ENCODE results near the gene CLEC4A.
"Not testable (repeated sequence)": the region's sequence is repeated elsewhere in the genome, so short reads cannot be mapped to it uniquely, and the experiment has no call there.

CLEC4A gene

DNA sequence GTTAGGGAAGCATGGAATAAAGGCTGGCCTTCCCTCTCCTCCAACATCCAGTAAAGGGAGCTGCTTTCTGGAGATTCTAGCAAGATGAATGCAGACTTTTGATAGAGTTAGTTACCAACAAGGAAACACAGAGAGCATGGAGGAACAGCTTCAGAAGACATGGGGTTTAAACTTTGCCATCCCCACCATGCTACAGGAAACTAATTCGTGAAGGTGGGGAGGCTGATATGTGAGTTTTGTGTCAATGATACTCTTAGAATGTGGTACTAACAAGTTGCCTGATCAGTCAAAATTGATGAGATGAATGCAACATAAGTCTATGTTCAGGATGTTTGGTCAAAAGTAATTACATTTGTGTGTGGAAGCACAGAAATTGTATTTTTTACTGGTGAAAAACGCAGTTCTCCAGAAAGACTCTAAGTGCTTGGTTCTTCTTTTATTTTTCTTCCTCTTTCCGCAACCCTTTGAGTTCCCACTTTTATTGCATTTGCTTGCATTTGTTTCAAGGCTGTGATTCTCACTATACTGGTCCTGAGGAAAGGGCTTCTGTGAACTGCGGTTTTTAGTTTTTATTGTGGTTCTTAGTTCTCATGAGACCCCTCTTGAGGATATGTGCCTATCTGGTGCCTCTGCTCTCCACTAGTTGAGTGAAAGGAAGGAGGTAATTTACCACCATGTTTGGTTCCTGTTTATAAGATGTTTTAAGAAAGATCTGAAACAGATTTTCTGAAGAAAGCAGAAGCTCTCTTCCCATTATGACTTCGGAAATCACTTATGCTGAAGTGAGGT lies at the start of gene CLEC4A:
TSS of gene CLEC4A (plus strand) at position 494 of the 789 bp plus-strand sequence. CDS start at position 756, 262 bp downstream.
- DNase-seq (ENCODE audit: low read depth, low spot score), result no peak

DNA sequence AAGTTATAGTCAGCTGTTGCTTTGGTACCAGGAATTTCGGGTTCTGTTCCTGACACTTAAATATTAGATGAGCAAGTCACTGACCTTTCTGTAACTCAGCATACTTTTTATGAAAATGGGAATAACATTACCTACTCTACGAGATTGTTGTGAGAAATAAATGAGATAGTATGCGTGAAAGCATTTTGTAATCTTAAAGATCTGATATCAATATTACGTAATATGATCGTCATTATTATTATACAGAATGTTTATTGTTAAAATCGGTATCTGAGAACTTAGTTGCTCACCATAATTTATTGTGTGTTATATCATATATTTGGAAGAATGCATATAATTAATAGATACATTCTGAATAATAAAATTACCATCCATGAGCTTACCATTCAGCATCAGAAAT lies 47.5 kb upstream of the CLEC4A start:
- no peak for DNase-seq (ENCODE audit: low read depth, low spot score)

DNA sequence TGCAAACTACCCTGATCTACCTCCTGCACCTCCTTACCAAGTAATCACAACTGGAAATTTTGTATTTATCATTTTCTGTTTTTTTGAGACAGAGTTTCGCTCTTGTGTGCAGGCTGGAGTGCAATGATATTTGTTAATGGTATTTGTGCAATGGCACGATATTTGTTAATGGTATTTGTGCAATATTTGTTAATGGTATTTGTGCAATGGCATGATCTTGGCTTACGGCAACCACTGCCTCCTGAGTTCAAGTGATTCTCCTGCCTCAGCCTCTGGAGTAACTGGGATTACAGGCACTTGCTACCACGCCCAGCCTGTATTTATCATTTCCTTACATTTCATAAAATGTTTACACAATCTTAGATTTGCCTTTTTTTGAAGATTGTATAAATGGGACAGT lies 47.1 kb upstream of the CLEC4A start:
- DNase-seq (ENCODE audit: low read depth, low spot score), result no peak

DNA sequence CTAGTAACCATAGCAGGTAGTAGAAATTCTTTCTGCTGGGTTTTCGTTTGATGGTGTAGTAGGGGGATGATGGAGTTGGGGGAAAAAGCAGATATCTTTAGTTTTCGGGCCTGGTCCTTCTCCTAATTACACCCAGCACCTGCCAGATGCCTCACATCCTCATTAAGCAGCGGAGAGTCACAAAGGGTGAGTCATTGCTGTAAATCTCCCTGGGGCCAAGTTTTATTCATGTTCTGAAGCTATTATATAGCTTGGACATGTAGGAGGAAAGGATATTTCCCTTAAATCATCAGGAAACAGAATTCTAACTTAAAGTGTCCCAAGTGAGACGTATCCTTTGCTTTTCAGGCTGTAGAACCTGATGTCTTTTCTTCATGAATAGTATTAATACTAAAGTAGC lies 46.2 kb upstream of the CLEC4A start:
- DNase-seq (ENCODE audit: low read depth, low spot score), result peak; percentile 55

DNA sequence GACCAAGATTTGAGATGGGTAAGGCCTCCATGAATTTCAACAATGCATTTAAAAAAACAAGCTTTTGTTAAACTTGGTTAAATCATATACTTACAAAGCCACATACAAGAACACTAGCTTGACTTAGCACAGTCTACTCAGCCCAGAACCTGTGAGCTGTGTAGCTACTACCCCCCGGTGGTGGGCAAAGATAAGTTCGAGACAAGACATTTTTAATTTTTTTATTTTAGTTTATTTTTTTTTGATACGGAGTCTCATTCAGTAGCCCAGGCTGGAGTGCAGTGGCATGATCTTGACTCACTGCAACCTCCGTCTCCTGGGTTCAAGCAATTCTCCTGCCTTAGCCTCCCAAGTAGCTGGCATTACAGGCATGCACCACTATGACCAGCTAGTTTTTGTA lies 45.0 kb upstream of the CLEC4A start:
- peak; percentile 80 for DNase-seq (ENCODE audit: low read depth, low spot score)

DNA sequence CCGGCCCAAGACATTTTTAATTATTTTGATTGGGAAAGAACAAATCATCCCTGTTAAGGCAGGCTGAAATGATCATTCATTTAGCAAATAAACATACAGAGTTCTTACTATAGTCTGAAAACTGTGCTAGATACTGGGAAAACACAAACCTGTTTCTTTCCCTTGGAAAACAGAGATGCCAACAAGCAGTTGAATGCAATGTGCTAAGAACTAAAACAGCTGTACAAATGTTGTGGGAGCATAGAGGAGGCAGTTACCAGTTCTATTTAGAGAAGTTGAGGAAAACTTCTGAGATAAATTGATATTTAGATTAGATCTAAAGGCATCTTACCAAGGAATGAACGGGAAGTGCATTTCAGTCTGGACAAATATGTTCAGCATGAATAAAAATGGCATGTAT lies 44.5 kb upstream of the CLEC4A start:
- no peak for DNase-seq (ENCODE audit: low read depth, low spot score)

DNA sequence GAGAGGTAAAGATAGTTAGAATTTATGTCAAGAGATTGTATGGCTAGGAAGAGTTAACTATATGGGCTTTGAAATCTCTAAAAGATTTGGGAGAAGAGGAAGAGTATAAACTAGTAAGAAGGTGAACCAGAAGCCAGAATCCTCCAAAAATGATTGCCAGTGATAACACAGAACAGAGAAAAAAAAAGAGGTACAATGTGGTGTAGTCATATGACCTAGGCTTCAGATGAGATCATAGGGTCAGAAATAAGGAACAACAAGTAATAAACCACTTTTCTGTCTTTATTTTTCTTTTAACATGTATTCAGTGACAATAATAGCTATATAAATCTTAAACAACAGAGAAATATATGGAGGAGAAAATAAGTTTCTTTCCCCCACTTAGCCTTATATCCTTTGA lies 43.3 kb upstream of the CLEC4A start:
- no peak for DNase-seq (ENCODE audit: low read depth, low spot score)

DNA sequence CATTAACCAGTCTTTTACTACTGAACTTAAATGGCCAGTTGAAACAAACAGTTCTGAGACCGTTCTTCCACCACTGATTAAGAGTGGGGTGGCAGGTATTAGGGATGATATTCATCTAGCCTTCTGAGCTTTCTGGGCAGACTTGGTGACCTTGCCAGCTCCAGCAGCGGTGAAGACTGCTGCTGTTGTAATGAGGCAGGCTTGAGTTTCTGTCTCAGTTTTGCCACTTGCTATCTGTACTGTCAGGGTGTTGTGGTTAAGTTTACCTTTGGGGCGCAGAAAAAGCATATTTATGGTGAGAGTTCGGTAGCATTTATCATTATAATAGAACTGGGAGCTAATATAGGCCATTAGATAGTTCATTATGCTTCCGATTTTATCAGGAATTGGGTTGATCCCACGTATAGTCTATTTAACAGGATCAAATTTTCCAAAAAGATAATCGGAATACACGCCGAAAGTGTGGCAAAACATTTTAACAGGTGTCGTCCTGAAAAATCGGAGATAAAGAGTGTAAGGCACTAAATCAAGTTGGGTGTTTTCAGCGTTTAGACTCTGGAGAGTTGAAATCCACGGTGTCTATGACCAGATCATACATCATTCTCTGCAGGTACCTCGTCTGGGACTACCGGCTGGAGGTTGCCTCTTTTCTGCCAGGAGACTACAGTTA lies 42.0 kb upstream of the CLEC4A start:
- peak; percentile 13 for DNase-seq (ENCODE audit: low read depth, low spot score)

DNA sequence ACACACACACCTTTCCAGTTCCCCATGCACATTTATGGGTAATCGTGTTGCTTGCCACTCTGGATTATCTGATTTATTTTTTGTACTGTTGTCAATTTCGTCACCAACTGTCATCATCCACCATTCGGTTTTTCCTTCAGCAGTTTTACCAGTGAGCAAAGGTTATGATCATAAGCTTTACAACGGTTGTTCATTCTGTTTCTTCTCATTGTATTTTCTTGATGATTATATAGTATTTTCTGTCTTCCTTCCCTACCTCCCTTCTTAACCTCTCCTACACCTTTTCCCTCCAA lies 40.7 kb upstream of the CLEC4A start:
- peak; percentile 2 for DNase-seq (ENCODE audit: low read depth, low spot score)

DNA sequence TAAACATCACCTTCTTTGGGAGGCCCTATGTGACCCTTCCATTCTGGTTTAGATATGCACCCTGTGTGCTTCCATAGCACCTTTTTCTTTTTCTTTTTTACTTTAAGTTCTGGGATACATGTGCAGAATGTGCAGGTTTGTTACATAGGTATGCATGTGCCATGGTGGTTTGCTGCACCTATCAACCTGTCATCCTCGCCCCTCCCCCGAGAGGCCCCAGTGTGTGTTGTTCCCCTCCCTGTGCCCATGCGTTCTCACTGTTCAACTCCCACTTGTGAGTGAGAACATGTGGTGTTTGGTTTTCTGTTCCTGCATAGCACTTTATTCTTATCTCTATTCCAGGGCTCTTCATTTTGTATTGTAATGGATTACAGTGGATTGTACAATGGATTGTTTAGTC lies 39.1 kb upstream of the CLEC4A start:
- not testable (repeated sequence) for DNase-seq (ENCODE audit: low read depth, low spot score)

DNA sequence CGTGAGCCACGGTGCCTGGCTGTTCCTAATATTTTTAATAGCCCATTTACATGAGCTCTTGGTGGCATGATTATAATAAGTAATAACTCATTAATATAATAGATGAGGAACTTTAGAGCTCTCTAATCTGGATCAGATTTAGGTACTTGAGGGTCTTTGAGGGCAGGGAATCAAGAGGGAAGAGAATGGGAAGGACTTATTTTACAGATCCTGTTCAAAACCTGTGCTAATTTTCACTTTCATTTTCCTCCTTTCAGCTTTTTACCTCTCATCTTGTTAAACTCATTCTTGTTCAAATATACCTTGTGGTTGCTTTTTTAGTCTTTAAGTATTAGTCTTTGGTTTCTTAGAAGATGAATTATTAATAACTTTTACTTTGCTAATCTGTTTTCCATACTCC lies 35.8 kb upstream of the CLEC4A start:
- no peak for DNase-seq (ENCODE audit: low read depth, low spot score)

DNA sequence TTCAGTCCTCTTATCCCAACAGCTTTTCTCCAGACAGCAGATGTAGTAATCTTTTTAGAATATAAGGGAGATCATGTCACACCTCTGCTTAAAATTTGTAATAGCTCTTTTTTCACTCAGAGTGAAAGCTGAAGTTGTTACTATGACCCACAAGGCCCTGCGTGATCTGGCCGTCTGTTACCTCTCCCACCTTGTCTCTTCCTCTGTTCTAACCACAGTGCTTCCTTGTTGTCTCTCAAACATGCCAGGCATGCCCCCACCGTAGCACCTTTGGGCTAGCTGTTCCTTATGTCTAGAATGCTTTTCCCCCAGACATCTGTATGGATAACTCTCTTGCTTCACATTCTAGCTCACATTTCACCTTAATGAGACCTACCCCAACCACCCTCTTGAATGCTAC lies 34.8 kb upstream of the CLEC4A start:
- no peak for DNase-seq (ENCODE audit: low read depth, low spot score)

DNA sequence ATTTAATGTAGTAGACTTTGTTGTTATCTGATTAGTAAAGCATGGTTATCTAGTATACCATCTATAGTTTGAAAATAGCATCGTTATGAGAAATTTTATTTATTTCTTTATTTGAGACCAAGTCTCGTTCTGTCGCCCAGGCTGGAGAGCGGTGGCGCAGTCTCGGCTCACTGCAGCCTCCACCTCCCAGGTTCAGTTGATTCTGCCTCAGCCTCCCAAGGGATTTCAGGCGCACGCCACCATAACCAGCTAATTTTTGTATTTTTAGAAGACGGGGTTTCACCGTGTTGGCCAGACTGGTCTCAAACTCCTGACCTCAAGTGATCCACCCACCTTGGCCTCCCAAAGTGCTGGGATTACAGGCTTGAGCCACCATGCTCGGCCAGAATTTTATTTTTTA lies 34.1 kb upstream of the CLEC4A start:
- DNase-seq (ENCODE audit: low read depth, low spot score), result not testable (repeated sequence)

DNA sequence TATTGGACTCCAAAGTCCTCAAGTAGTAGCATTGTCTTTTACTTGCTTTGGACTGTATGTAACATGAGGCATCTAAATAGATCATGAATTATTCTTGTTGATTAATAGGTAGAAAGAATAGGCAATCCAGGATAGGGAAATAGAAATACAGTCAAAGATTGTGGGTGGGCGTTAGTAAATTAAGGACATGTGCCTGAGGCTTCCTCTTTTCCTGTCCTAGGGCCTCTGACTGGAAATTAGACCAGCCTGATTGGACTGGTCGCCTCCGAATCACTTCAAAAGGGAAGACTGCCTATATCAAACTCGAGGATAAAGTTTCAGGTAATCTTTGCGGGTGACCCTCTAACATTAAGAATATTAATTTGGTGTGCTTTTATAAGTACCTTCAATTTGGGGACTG lies 33.7 kb upstream of the CLEC4A start:
- no peak for DNase-seq (ENCODE audit: low read depth, low spot score)

DNA sequence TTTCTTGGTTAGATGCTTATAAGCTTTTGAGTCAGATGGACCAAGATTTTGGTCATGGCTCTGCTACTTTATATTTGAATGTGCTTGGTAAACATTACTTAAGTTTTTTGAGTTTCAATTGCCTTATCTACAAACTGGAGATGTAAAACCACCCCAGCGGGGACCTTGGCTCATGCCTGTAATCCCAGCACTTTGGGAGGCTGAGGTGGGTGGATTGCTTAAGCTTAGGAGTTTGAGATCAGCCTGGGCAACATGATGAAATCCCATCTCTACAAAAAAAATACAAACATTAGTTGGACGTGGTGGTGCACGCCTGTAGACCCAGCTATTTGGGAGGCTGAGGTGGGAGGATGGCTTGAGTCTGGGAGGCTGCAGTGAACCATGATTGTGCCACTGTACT lies 30.1 kb upstream of the CLEC4A start:
- no peak for DNase-seq (ENCODE audit: low read depth, low spot score)

DNA sequence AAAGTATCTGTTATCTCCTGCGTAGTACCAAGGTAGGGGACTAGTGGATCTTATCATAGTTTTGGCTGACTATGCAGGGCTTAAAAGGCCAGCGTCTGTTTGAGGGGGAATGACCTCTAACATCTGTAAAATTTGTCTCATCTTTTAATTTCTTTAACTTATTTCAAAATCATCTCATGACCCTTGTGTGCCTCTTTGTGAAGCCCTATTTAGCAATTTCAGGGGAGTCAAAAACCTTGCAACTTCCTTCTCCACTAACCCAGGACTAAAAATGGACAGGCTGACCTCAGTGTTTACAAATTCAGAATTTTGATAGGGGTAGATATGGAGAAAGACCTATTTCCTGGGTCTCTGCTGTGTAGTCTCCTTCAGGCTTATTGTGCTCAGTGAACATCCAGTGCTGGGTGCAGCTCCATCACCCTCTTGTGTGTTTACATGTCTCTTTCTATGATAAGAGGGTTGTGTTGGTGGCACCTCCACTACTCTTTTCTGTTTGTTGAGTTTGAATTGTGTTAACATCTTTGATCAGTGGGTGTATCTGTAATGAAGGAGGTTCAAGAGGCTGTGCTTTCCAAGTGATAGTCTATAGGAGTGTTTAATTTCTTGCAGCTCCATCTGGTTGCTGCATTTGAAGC lies 27.0 kb upstream of the CLEC4A start:
- DNase-seq (ENCODE audit: low read depth, low spot score), result no peak

DNA sequence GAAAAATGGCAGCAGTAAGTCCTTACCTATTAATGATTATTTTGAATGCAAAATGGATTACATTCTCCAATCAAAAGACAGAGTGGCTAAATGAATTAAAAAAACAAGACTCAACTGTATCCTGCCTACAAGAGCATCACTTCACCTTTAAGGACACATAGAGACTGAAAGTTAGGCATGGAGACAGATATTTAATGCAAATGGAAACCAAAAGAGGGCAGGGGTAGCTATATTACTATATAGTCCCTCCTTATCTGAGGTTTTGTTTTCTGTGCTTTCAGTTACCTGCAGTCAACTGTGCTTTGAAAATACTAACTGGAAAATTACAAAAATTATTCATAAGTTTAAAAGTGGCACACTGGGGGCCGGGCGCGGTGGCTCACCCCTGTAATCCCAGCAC lies 24.2 kb upstream of the CLEC4A start:
- no peak for DNase-seq (ENCODE audit: low read depth, low spot score)

DNA sequence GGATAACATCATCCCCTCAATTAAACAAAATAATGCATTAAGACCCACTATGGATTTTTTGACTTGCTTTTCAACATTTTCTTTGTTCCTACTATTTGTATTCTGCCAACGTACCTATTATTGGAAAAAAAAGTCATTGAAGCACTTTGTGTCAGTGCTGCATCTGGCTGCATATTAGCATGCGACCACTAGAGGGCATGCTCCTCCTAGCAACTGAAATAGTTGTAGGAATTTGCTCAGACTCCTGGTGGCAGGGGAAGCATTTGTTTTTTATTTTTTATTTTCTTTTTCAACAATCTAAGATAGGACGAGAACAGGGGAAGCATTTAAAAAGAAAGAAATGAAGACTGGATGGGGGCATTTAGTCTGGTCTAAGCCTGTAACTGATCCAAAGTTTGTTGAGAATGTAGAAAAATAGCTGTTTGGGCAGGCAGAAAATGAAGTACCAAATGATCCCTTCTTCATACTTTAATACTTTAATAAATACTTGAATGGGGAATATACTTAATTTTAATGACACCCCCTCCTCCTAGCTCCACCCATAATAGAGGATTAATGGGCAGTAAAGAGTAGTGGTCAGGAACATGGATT lies 14.5 kb upstream of the CLEC4A start:
- DNase-seq (ENCODE audit: low read depth, low spot score), result peak; percentile 89

DNA sequence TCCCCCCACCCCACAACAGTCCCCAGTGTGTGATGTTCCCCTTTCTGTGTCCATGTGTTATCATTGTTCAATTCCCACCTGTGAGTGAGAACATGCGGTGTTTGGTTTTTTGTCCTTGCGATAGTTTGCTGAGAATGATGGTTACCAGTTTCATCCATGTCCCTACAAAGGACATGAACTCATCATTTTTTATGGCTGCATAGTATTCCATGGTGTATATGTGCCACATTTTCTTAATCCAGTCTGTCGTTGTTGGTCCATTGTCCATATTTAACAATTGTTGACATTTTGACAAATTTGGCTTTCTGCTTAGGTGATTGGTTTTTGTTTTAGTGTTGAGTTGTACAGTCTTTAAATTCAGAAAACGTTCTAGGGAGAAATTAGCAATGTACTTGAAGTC lies 10.3 kb upstream of the CLEC4A start:
- not testable (repeated sequence) for DNase-seq (ENCODE audit: low read depth, low spot score)

DNA sequence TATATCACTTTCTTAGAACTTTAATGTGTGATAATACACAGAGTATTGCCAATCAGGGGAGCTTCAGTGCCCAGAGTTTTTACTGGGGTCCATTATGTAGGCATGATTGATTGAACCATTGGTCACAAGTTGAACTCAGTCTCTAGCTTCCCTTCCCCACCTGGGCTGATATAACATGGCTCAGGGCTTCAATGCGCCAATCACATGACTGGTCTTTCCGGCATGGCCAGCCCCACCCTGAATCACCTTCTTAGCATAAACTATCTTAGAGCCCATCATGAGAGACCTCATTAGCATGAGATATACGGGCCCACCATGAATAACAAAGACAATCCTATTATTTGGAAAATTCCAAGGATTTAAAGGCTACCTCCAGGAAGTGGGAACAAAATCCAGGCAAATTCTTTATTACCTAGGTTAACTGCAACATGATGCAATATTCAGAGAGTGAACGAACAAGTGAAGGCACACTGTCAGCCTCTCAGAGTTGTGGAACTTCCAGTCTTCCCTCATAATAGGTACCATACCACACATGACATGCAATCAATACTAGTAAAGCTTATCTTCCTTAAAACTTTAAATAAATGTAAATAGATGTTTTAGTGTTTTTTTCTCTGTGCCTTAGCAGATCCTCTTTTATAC lies 3.2 kb upstream of the CLEC4A start:
- DNase-seq (ENCODE audit: low read depth, low spot score), result no peak

DNA sequence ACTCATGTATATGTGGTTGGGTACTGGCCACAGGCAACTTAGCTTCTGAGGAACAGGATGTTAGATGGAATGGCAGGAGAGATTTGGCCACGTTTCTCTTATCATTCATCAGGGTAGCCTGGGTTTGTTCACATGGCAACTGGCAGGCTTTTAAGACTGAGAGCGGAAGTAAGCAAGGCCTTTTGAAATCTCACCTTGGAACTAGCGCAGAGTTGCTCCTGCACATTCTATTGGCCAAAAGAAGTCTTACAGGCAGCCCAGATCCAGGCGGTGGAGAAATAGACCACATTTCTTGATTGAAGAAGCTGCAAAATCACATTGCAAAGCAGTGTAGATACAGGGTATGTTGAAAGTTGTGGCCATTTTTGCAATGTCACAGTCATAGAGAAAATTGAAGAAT lies 3.7 kb downstream of the CLEC4A start:
- DNase-seq (ENCODE audit: low read depth, low spot score), result no peak
